GM12864 (cell line): ENCODE results near the gene BASP1.

Source experiments
- DNase-seq: peaks from one replicate; pipeline ENCODE4 v3.0.0-alpha.2; 2011; ENCODE audit warnings: low read depth
- H3K4me3 ChIP-seq: 2 replicates; pipeline ENCODE4 v1.5.1; 2011; ENCODE audit warnings: mild to moderate bottlenecking, low read depth, low read length, control low read depth
- CTCF ChIP-seq: IDR thresholded peaks from 2 replicates; pipeline ENCODE4 v1.5.1; 2011; ENCODE audit warnings: low read depth, mild to moderate bottlenecking, moderate library complexity, low read length, control low read depth, inconsistent platforms; ENCODE audit errors: missing control alignments

Gene BASP1

GRCh38 chr5:17292434-17293015 is 75.1 kb downstream of the BASP1 start:
- no peak for DNase-seq
- no peak for TF ChIP-seq CTCF
- no peak overlapping the region for H3K4me3 ChIP-seq

- no peak for DNase-seq
- TF ChIP-seq CTCF, result no peak
- H3K4me3 ChIP-seq, result no peak overlapping the region
These were observed 77.3 kb downstream of the BASP1 start for GRCh38 chr5:17294639-17295311.

- no peak for DNase-seq
- TF ChIP-seq CTCF, result no peak
- H3K4me3 ChIP-seq, result no peak overlapping the region
These were observed 78.2 kb downstream of the BASP1 start for GRCh38 chr5:17295671-17296070.

- DNase-seq, result no peak
- H3K4me3 ChIP-seq, result no peak overlapping the region
- TF ChIP-seq CTCF, result no peak
These were observed 84.7 kb downstream of the BASP1 start for GRCh38 chr5:17302106-17302505.

GRCh38 chr5:17302604-17303003 is 85.2 kb downstream of the BASP1 start:
- H3K4me3 ChIP-seq, result no peak overlapping the region
- no peak for DNase-seq
- TF ChIP-seq CTCF, result no peak

GRCh38 chr5:17304282-17304681 is 86.9 kb downstream of the BASP1 start:
- DNase-seq, result no peak

More at GRCh38 chr5:17304282-17304681, 86.9 kb downstream of the BASP1 start:
- H3K4me3 ChIP-seq, result no peak overlapping the region
- TF ChIP-seq CTCF, result no peak
